Suprapubic skin (tissue), 4 donors: ENCODE measurements around the gene PCSK2. TPM values are rescaled to one million over a fixed set of nuclear protein-coding genes. Genes with fewer than 3 reads are reported as not detected.

Source experiments
- DNase-seq, 2 donors: peaks; one replicate each; pipeline ENCODE4 v3.0.0-alpha.2; 2019; ENCODE audit warnings: low spot score in 2 of 2
- H3K27ac ChIP-seq: fragments of 200-600 bp; sonication (generic); one replicate; pipeline ENCODE4 v1.5.1; 2019
- H3K27me3 ChIP-seq: fragments of 200-600 bp; sonication (generic); one replicate; pipeline ENCODE4 v1.5.1; 2019
- H3K36me3 ChIP-seq: fragments of 200-600 bp; sonication (generic); one replicate; pipeline ENCODE4 v1.5.1; 2019
- H3K4me1 ChIP-seq: fragments of 200-600 bp; sonication (generic); one replicate; pipeline ENCODE4 v1.5.1; 2019
- H3K4me3 ChIP-seq: fragments of 200-600 bp; sonication (generic); one replicate; pipeline ENCODE4 v1.5.1; 2019; ENCODE audit warnings: mild to moderate bottlenecking
- H3K9me3 ChIP-seq: fragments of 200-600 bp; sonication (generic); one replicate; pipeline ENCODE4 v1.5.1; 2019
- EP300 ChIP-seq: sonication (generic); formaldehyde crosslinking; IDR thresholded peaks from one replicate; pipeline ENCODE4 v1.6.1; 2017; ENCODE audit warnings: antibody characterized with exemption
- POLR2A ChIP-seq, 2 donors: fragments of 450-650 bp; IDR thresholded peaks; one replicate each; pipeline ENCODE4 v1.6.1; 2017; ENCODE audit warnings: antibody characterized with exemption in 2 of 2, mild to moderate bottlenecking in 2 of 2, moderate library complexity in 2 of 2
- POLR2AphosphoS5 ChIP-seq, 3 donors: sonication (generic); formaldehyde crosslinking; IDR thresholded peaks; one replicate each; pipeline ENCODE4 v1.6.1; 2017; ENCODE audit warnings: antibody characterized with exemption in 3 of 3
- WGBS: methylation state at CpG from one replicate; pipeline ENCODE4 v1.1.5; 2018; 5-methylcytosine and 5-hydroxymethylcytosine counted together
- total RNA-seq, 4 donors: library from RNA; depleted of rRNA; stranded (reverse); fragments of >200 nt; gene quantifications; one replicate each; pipeline ENCODE4 v1.1.0, GENCODE V29; 2016
- TF ChIP-seq, protein P1 (sequence below), 2 donors: fragments of 200-600 bp in 1 of 2; fragments of 450-650 bp in 1 of 2; sonication (generic) in 1 of 2; IDR thresholded peaks; one replicate each; pipeline ENCODE4 v1.5.1; 2016 to 2019; ENCODE audit warnings: antibody characterized with exemption in 2 of 2, mild to moderate bottlenecking in 1 of 2, moderate library complexity in 1 of 2

The PCSK2 gene
- total RNA-seq, 4 donors from 2014 or later, result 5.2 to 23.1 (median 12.9) TPM

DNA sequence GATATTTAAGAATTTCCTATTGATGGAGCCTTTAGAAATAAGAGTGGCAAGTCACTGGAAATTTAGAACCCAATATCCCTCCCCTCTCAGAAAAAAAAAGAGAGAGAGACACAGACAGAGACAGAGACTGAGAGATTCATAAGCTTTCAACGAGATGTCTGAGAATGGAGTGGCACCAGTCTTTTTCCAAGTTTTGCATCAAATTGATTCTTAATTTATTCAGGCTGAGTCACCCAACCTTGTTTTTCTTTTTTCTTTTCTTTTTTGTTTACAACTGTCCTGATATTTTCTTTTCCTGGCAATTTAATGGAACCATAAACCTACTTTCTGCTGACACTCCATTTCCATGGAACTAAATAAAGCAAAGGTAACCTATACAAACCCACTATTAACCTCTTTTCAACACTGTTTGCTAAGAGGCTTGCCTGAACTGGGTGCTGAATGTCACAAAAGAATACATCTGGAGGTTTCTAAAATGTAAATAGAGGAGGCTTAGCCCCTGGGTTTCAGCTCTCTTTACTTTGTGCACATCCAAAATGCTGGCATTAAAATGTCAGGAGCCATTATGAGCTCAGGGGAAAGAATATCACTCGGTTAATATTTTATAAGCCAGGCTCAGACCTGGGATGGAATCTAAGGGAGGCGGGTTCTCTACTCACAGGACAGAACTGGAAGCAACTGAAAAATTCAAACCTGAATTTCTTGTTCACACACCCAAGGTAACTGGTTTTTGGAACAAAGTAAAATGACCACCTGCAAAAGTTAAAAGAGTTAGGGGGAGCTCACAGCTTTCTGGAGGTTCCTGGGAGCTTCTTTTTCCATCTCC is 203.5 kb downstream of the PCSK2 start:
- Histone ChIP-seq H3K27me3 (peaks cover 4% of the 10 kb centered on the region), H3K36me3 (no peaks in the 10 kb centered on the region), H3K4me3 (no peak overlapping the region), H3K9me3 (no peaks in the 10 kb centered on the region), H3K4me1 (no peaks in the 10 kb centered on the region), H3K27ac (no peak overlapping the region)
- no peak for DNase-seq
- WGBS, result 57% methylated on average over 3 of the region's 3 CpGs
- no peak for TF ChIP-seq POLR2A (IDR thresholded peaks at IDR 0.05)
- no peak for TF ChIP-seq POLR2AphosphoS5 (IDR thresholded peaks at IDR 0.05)
- no peak for TF ChIP-seq EP300
- TF ChIP-seq, protein P1, sequence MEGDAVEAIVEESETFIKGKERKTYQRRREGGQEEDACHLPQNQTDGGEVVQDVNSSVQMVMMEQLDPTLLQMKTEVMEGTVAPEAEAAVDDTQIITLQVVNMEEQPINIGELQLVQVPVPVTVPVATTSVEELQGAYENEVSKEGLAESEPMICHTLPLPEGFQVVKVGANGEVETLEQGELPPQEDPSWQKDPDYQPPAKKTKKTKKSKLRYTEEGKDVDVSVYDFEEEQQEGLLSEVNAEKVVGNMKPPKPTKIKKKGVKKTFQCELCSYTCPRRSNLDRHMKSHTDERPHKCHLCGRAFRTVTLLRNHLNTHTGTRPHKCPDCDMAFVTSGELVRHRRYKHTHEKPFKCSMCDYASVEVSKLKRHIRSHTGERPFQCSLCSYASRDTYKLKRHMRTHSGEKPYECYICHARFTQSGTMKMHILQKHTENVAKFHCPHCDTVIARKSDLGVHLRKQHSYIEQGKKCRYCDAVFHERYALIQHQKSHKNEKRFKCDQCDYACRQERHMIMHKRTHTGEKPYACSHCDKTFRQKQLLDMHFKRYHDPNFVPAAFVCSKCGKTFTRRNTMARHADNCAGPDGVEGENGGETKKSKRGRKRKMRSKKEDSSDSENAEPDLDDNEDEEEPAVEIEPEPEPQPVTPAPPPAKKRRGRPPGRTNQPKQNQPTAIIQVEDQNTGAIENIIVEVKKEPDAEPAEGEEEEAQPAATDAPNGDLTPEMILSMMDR (IDR thresholded peaks at IDR 0.05), result no peak

DNA sequence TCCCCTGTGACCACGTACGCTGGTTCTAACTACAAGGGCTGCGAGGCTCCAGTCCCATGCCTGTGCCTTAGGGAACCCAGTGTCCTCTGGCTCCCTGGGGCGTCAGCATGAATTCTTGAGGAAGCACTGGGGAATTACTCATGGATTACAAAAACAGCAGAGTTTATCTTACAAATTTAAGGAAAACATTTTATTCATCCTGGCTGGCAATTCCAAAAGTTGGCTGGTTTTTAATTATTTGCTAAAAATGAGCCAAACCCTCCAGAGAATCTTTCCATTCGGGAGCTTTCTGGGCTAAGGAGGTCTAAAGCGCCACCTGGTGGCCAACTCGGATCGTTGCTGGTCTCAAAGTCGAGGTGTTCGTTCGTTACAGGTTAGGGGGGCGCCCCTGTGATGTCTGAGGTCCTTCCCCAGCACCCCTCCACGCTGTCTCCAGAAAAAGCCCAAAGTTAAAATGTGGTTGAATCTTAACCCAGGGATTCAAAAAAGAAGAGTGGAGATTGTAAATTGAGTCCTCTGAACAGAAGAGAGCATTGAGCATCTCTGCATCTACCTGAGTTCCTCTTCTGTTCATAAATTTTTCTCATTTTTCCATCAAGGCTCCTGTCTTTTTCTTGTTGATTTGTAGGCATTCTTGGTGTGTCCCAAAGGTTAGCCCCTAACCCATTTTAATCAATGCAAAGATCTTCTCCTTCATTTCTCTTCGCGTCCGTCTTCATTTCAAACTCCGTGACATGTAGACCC is 205.0 kb downstream of the PCSK2 start:
- H3K27ac ChIP-seq, result no peak overlapping the region
- WGBS, result 30% methylated on average over 15 of the region's 17 CpGs
- H3K36me3 ChIP-seq, result no peaks in the 10 kb centered on the region
- no peaks in the 10 kb centered on the region for H3K4me1 ChIP-seq
- TF ChIP-seq POLR2AphosphoS5 (IDR thresholded peaks at IDR 0.05), result no peak
- TF ChIP-seq, protein P1 (IDR thresholded peaks at IDR 0.05), result peak; percentile 11 to 74
- H3K4me3 ChIP-seq, result no peak overlapping the region
- peaks cover 8% of the 10 kb centered on the region for H3K27me3 ChIP-seq
- H3K9me3 ChIP-seq, result no peaks in the 10 kb centered on the region
- DNase-seq, result no peak

DNA sequence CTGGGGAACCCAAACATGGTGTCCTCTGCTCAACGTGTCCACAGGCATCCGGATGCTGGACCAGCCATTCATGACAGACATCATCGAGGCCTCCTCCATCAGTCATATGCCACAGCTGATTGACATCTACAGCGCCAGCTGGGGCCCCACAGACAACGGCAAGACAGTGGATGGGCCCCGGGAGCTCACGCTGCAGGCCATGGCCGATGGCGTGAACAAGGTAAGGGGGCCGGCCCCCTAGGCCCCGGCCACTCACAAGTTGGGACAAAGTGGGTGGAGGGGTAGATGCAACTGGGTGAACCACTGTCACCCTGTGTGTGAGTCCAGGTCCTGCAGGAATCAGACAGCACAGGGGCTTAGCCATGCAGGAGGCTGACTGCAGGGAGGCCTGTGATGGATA is 209.8 kb downstream of the PCSK2 start:
- Histone ChIP-seq H3K36me3 (no peaks in the 10 kb centered on the region), H3K4me3 (no peak overlapping the region), H3K27ac (no peak overlapping the region), H3K9me3 (no peaks in the 10 kb centered on the region), H3K27me3 (peaks cover 14% of the 10 kb centered on the region), H3K4me1 (no peaks in the 10 kb centered on the region)
- WGBS, result 89% methylated on average over 9 of the region's 11 CpGs
- TF ChIP-seq POLR2AphosphoS5 (IDR thresholded peaks at IDR 0.05), result no peak
- no peak for TF ChIP-seq EP300
- no peak for TF ChIP-seq POLR2A (IDR thresholded peaks at IDR 0.05)
- TF ChIP-seq, protein P1 (IDR thresholded peaks at IDR 0.05), result no peak
- DNase-seq, result no peak

DNA sequence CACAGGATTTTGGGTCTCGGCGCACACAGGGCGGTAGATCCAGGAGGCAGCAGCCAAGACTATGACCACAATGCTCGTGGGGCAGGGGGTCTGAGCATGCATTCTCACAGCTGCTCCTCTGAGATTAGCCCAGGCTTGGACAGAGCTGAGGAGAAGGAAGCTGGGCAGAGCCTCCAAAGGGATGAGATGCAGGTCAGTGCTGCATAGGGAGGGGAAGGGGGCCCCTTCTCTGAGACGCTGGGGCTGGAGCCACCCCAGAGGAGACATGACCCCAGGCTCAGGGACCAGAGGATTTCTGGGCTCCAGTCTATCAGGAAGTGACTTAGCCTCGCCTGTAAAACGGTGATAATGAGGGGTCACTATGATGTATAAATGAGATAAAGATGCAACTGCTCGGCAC is 210.4 kb downstream of the PCSK2 start:
- Histone ChIP-seq H3K4me3 (no peak overlapping the region), H3K36me3 (no peaks in the 10 kb centered on the region), H3K27ac (no peak overlapping the region), H3K27me3 (peaks cover 14% of the 10 kb centered on the region), H3K9me3 (no peaks in the 10 kb centered on the region), H3K4me1 (no peaks in the 10 kb centered on the region)
- DNase-seq, result no peak
- WGBS, result 52% methylated on average over 4 of the region's 8 CpGs
- TF ChIP-seq, protein P1 (IDR thresholded peaks at IDR 0.05), result no peak
- TF ChIP-seq EP300 (no peak), POLR2A (IDR thresholded peaks at IDR 0.05) (no peak), POLR2AphosphoS5 (IDR thresholded peaks at IDR 0.05) (no peak)

DNA sequence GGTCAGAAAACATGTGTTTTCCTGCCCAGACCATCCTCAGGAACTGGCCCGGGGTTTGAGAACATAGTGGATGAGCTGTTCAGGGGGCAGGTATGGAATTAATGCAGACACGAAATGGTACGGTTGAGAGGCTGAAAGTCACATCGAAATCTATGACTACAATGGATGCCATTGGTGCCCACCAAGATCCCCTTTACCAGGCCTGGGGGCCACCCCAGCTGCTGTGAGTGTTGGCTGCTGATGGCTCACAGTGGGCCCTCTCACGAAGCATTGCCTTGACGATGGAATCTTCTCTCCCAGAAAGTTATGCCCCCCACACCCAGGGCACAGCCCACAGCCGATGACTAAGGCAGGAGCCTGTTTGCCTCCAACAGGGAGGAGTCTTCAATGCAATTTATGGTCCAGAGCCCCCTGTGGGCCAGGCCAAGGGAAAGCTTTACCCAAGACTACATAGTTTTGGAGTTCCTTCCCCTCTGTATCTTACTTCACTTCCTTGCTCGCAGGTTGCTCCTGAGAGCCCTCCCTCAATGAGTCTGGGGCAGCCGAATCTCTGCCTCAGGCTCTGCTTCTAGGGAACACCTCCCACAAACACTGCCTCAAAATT is 211.7 kb downstream of the PCSK2 start:
- H3K4me1 ChIP-seq, result no peaks in the 10 kb centered on the region
- H3K27ac ChIP-seq, result no peak overlapping the region
- no peaks in the 10 kb centered on the region for H3K9me3 ChIP-seq
- DNase-seq, result no peak
- WGBS, result 83% methylated on average over 6 of the region's 9 CpGs
- H3K36me3 ChIP-seq, result no peaks in the 10 kb centered on the region
- no peak overlapping the region for H3K4me3 ChIP-seq
- TF ChIP-seq POLR2AphosphoS5 (IDR thresholded peaks at IDR 0.05), result no peak
- no peak for TF ChIP-seq EP300
- TF ChIP-seq POLR2A (IDR thresholded peaks at IDR 0.05), result no peak
- TF ChIP-seq, protein P1 (IDR thresholded peaks at IDR 0.05), result no peak
- H3K27me3 ChIP-seq, result peaks cover 23% of the 10 kb centered on the region
